Measurements from ENCODE around the gene CRAMP1.

GRCh38 chr16:1670866-1671265 is 58.7 kb downstream of the CRAMP1 start:
- TF ChIP-seq, protein P1, sequence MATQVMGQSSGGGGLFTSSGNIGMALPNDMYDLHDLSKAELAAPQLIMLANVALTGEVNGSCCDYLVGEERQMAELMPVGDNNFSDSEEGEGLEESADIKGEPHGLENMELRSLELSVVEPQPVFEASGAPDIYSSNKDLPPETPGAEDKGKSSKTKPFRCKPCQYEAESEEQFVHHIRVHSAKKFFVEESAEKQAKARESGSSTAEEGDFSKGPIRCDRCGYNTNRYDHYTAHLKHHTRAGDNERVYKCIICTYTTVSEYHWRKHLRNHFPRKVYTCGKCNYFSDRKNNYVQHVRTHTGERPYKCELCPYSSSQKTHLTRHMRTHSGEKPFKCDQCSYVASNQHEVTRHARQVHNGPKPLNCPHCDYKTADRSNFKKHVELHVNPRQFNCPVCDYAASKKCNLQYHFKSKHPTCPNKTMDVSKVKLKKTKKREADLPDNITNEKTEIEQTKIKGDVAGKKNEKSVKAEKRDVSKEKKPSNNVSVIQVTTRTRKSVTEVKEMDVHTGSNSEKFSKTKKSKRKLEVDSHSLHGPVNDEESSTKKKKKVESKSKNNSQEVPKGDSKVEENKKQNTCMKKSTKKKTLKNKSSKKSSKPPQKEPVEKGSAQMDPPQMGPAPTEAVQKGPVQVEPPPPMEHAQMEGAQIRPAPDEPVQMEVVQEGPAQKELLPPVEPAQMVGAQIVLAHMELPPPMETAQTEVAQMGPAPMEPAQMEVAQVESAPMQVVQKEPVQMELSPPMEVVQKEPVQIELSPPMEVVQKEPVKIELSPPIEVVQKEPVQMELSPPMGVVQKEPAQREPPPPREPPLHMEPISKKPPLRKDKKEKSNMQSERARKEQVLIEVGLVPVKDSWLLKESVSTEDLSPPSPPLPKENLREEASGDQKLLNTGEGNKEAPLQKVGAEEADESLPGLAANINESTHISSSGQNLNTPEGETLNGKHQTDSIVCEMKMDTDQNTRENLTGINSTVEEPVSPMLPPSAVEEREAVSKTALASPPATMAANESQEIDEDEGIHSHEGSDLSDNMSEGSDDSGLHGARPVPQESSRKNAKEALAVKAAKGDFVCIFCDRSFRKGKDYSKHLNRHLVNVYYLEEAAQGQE (tag by site-specific recombination; IDR thresholded peaks at IDR 0.05), result no peak
- TF ChIP-seq CTCF (tag by site-specific recombination; IDR thresholded peaks at IDR 0.05) (no peak), ZSCAN23 (tag by site-specific recombination; IDR thresholded peaks at IDR 0.05) (no peak), ZNF24 (tag by site-specific recombination; IDR thresholded peaks at IDR 0.05) (no peak), SCRT1 (tag by site-specific recombination; IDR thresholded peaks at IDR 0.05; ENCODE audit: borderline replicate concordance) (no peak), GLIS1 (tag by site-specific recombination; IDR thresholded peaks at IDR 0.05) (no peak), YY1 (tag by site-specific recombination; IDR thresholded peaks at IDR 0.05) (no peak), ZNF433 (tag by site-specific recombination; IDR thresholded peaks at IDR 0.05; ENCODE audit: low read depth) (no peak), ZNF10 (tag by site-specific recombination; IDR thresholded peaks at IDR 0.05) (no peak), ZBTB7A (tag by site-specific recombination; IDR thresholded peaks at IDR 0.05; ENCODE audit: low read depth) (no peak), ZNF561 (tag by site-specific recombination; IDR thresholded peaks at IDR 0.05; ENCODE audit: borderline replicate concordance) (no peak), ZNF571 (tag by site-specific recombination; IDR thresholded peaks at IDR 0.05) (no peak)
- TF ChIP-seq, protein P2, sequence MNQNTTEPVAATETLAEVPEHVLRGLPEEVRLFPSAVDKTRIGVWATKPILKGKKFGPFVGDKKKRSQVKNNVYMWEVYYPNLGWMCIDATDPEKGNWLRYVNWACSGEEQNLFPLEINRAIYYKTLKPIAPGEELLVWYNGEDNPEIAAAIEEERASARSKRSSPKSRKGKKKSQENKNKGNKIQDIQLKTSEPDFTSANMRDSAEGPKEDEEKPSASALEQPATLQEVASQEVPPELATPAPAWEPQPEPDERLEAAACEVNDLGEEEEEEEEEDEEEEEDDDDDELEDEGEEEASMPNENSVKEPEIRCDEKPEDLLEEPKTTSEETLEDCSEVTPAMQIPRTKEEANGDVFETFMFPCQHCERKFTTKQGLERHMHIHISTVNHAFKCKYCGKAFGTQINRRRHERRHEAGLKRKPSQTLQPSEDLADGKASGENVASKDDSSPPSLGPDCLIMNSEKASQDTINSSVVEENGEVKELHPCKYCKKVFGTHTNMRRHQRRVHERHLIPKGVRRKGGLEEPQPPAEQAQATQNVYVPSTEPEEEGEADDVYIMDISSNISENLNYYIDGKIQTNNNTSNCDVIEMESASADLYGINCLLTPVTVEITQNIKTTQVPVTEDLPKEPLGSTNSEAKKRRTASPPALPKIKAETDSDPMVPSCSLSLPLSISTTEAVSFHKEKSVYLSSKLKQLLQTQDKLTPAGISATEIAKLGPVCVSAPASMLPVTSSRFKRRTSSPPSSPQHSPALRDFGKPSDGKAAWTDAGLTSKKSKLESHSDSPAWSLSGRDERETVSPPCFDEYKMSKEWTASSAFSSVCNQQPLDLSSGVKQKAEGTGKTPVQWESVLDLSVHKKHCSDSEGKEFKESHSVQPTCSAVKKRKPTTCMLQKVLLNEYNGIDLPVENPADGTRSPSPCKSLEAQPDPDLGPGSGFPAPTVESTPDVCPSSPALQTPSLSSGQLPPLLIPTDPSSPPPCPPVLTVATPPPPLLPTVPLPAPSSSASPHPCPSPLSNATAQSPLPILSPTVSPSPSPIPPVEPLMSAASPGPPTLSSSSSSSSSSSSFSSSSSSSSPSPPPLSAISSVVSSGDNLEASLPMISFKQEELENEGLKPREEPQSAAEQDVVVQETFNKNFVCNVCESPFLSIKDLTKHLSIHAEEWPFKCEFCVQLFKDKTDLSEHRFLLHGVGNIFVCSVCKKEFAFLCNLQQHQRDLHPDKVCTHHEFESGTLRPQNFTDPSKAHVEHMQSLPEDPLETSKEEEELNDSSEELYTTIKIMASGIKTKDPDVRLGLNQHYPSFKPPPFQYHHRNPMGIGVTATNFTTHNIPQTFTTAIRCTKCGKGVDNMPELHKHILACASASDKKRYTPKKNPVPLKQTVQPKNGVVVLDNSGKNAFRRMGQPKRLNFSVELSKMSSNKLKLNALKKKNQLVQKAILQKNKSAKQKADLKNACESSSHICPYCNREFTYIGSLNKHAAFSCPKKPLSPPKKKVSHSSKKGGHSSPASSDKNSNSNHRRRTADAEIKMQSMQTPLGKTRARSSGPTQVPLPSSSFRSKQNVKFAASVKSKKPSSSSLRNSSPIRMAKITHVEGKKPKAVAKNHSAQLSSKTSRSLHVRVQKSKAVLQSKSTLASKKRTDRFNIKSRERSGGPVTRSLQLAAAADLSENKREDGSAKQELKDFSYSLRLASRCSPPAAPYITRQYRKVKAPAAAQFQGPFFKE (tag by site-specific recombination; IDR thresholded peaks at IDR 0.05; ENCODE audit: borderline replicate concordance), result no peak
- TF ChIP-seq, protein P3, sequence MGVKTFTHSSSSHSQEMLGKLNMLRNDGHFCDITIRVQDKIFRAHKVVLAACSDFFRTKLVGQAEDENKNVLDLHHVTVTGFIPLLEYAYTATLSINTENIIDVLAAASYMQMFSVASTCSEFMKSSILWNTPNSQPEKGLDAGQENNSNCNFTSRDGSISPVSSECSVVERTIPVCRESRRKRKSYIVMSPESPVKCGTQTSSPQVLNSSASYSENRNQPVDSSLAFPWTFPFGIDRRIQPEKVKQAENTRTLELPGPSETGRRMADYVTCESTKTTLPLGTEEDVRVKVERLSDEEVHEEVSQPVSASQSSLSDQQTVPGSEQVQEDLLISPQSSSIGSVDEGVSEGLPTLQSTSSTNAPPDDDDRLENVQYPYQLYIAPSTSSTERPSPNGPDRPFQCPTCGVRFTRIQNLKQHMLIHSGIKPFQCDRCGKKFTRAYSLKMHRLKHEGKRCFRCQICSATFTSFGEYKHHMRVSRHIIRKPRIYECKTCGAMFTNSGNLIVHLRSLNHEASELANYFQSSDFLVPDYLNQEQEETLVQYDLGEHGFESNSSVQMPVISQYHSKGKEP (tag by site-specific recombination; IDR thresholded peaks at IDR 0.05), result no peak
